ENCODE data around the gene IFNGR2.
A peak's percentile ranks its signal among the peaks of the same experiment; 100 is the strongest.
"Not testable (repeated sequence)": the region's sequence is repeated elsewhere in the genome, so short reads cannot be mapped to it uniquely, and the experiment has no call there.

Gene IFNGR2

GRCh38 chr21:33433425-33434114 lies 30.4 kb downstream of the IFNGR2 start:
- no peak for DNase-seq (ENCODE audit: insufficient read length, low spot score)
- no peak for FAIRE-seq

GRCh38 chr21:33434770-33435360 lies 31.7 kb downstream of the IFNGR2 start:
- FAIRE-seq (no peak), DNase-seq (ENCODE audit: insufficient read length, low spot score) (peak; percentile 72)

- no peak for FAIRE-seq
Measured at GRCh38 chr21:33437140-33437539, 33.9 kb downstream of the IFNGR2 start.

GRCh38 chr21:33441489-33442477 lies 38.6 kb downstream of the IFNGR2 start:
- DNase-seq (ENCODE audit: insufficient read length, low spot score) = no peak
- FAIRE-seq = no peak

More at GRCh38 chr21:33437140-33437539, 33.9 kb downstream of the IFNGR2 start:
- DNase-seq (ENCODE audit: insufficient read length, low spot score) = no peak

- no peak for FAIRE-seq
- no peak for DNase-seq (ENCODE audit: insufficient read length, low spot score)
Measured at GRCh38 chr21:33443194-33443593, 40.0 kb downstream of the IFNGR2 start.

GRCh38 chr21:33444499-33444898 lies 41.3 kb downstream of the IFNGR2 start:
- DNase-seq (ENCODE audit: insufficient read length, low spot score) (no peak), FAIRE-seq (no peak)

- not testable (repeated sequence) for FAIRE-seq; DNase-seq (ENCODE audit: insufficient read length, low spot score)
Measured at GRCh38 chr21:33446620-33447019, 43.4 kb downstream of the IFNGR2 start.

- FAIRE-seq (no peak), DNase-seq (ENCODE audit: insufficient read length, low spot score) (no peak)
Measured at GRCh38 chr21:33449616-33450015, 46.4 kb downstream of the IFNGR2 start.

- no peak for DNase-seq (ENCODE audit: insufficient read length, low spot score)
- FAIRE-seq = no peak
Measured at GRCh38 chr21:33451634-33452071, 48.4 kb downstream of the IFNGR2 start.

GRCh38 chr21:33452362-33452761 lies 49.1 kb downstream of the IFNGR2 start:
- FAIRE-seq = no peak
- DNase-seq (ENCODE audit: insufficient read length, low spot score) = no peak

GRCh38 chr21:33455686-33456446 lies 52.7 kb downstream of the IFNGR2 start:
- FAIRE-seq (no peak), DNase-seq (ENCODE audit: insufficient read length, low spot score) (no peak)

GRCh38 chr21:33458861-33459260 lies 55.6 kb downstream of the IFNGR2 start:
- no peak for FAIRE-seq
- DNase-seq (ENCODE audit: insufficient read length, low spot score) = no peak

GRCh38 chr21:33461538-33462250 lies 58.5 kb downstream of the IFNGR2 start:
- DNase-seq (ENCODE audit: insufficient read length, low spot score) = no peak
- no peak for FAIRE-seq

GRCh38 chr21:33469183-33469582 lies 66.0 kb downstream of the IFNGR2 start:
- DNase-seq (ENCODE audit: insufficient read length, low spot score); FAIRE-seq: not testable (repeated sequence)

- no peak for FAIRE-seq
- DNase-seq (ENCODE audit: insufficient read length, low spot score) = no peak
Measured at GRCh38 chr21:33470701-33471100, 67.5 kb downstream of the IFNGR2 start.

- no peak for DNase-seq (ENCODE audit: insufficient read length, low spot score)
- FAIRE-seq = no peak
Measured at GRCh38 chr21:33473344-33473743, 70.1 kb downstream of the IFNGR2 start.

- DNase-seq (ENCODE audit: insufficient read length, low spot score) (no peak), FAIRE-seq (no peak)
Measured at GRCh38 chr21:33477066-33477465, 73.9 kb downstream of the IFNGR2 start.

- DNase-seq (ENCODE audit: insufficient read length, low spot score) = no peak
- no peak for FAIRE-seq
Measured at GRCh38 chr21:33478182-33478581, 75.0 kb downstream of the IFNGR2 start.

GRCh38 chr21:33478935-33479678 lies 75.9 kb downstream of the IFNGR2 start:
- FAIRE-seq = no peak

More at GRCh38 chr21:33478935-33479678, 75.9 kb downstream of the IFNGR2 start:
- peak; percentile 12 for DNase-seq (ENCODE audit: insufficient read length, low spot score)
